Mesothelial cell of epicardium (in vitro differentiated cells): ENCODE measurements around the gene SIK1. TPM values are rescaled to one million over a fixed set of nuclear protein-coding genes. Genes with fewer than 3 reads are reported as not detected.
"Not testable (repeated sequence)": the region's sequence is repeated elsewhere in the genome, so short reads cannot be mapped to it uniquely, and the experiment has no call there.

ENCODE experiments used
- DNase-seq, 2 experiments: peaks; one replicate each; pipeline ENCODE4 v3.0.0; 2021; ENCODE audit warnings: low spot score in 2 of 2; ENCODE audit not compliant: unreplicated experiment in 2 of 2
- H3K27ac Mint-ChIP-seq: 2 replicates; pipeline ENCODE4 v1.8.0; 2021; ENCODE audit warnings: mixed read lengths
- H3K27me3 Mint-ChIP-seq: 2 replicates; pipeline ENCODE4 v1.8.0; 2021; ENCODE audit warnings: low read depth, mixed read lengths
- H3K36me3 Mint-ChIP-seq: 2 replicates; pipeline ENCODE4 v1.8.0; 2021; ENCODE audit warnings: mixed read lengths
- H3K4me1 Mint-ChIP-seq: 2 replicates; pipeline ENCODE4 v1.8.0; 2021; ENCODE audit warnings: mixed read lengths
- H3K4me3 Mint-ChIP-seq: 2 replicates; pipeline ENCODE4 v1.8.0; 2021; ENCODE audit warnings: mild to moderate bottlenecking, moderate library complexity, mixed read lengths
- H3K9me3 Mint-ChIP-seq: 2 replicates; pipeline ENCODE4 v1.8.0; 2021; ENCODE audit warnings: mixed read lengths
- total RNA-seq: library from RNA; stranded (reverse); gene quantifications from 3 replicates; pipeline ENCODE4 v1.2.1, GENCODE V29; 2021
- TF ChIP-seq, protein P1 (sequence below): fragments of 200-600 bp; sonication (generic); IDR thresholded peaks from one replicate; pipeline ENCODE4 v1.5.0; 2021; ENCODE audit warnings: antibody characterized with exemption; ENCODE audit not compliant: unreplicated experiment

The SIK1 gene
- total RNA-seq, 1 donor from 2014 or later, result 36.1 TPM

DNA sequence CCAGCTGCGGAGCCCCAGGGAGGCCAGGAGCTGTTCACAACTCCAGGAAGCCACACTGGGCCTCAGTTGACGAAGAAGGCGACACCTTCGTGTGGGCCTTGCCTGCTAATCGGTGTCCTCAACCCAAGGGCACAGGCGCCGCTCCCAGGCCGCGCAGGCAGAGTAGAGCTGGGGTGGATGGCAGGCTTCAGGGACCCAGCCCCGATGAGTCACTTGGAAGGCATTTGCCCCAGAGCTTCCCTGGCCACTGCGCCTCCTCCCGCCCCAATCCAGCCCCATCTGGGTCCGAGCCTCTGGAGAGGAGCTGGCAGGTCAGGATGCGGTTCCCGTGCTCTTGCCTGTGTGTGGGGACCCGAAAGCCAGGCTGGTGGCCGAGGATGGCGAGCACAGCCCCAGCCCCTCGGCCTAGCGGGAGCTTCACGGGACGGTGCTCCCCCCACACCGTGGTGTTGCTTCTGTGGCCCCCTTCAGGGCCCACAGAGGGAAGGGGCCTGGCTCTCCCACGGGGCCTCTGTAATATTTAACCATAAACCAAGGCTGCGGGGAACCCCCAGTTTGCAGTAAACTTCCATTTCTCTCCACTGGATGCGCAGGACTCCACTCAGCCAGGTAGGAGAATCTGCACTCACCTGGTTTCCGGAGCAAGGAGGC, 30.0 kb downstream of the SIK1 start:
- H3K4me3 Mint-ChIP-seq, DNase-seq, H3K27ac Mint-ChIP-seq, H3K4me1 Mint-ChIP-seq, H3K27me3 Mint-ChIP-seq, H3K9me3 Mint-ChIP-seq, H3K36me3 Mint-ChIP-seq: not testable (repeated sequence)

DNA sequence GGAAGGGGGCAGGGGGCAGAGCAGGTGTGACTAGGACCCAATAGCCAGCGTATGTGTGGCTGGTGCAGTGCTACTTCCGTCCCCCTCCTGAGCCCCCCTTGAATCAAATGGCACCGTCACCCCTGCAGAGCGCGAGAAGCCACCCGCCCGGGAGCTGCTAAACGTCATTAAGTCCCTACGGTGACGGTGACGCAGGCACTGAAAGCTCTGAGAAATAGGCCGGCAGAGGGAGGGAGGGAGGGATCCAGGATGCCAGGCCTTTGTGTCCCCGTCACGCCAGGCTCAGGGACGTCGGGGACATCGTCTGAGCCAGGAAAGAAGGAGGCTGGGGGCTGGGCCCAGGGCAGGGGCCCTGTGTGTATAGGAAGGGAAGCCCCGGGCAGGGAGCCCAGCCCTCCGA, 43.6 kb downstream of the SIK1 start:
- H3K4me3 Mint-ChIP-seq, DNase-seq, H3K27me3 Mint-ChIP-seq, H3K4me1 Mint-ChIP-seq, H3K36me3 Mint-ChIP-seq, H3K9me3 Mint-ChIP-seq, H3K27ac Mint-ChIP-seq: not testable (repeated sequence)

DNA sequence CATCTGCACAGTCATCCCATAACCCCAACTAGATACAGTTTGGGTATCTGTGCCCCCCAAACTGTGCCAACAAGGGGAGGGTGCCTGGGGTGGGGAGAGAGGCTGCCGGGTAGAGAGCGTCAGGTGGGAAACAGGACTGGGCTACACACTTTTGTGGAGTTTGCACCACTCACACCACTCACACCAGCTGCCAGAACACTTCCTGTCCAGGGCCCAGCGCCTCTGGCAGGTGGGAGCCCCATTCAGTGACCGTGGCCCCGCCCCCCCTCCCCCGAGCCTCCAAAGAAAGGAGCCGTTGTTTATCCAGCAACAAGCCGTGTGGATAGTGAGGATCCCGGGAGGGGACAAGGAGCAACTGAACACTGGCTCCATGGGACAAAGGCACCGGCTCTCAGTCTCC, 44.0 kb downstream of the SIK1 start:
- not testable (repeated sequence) for H3K9me3 Mint-ChIP-seq, H3K4me3 Mint-ChIP-seq, H3K27me3 Mint-ChIP-seq, H3K36me3 Mint-ChIP-seq, H3K27ac Mint-ChIP-seq, DNase-seq, H3K4me1 Mint-ChIP-seq

DNA sequence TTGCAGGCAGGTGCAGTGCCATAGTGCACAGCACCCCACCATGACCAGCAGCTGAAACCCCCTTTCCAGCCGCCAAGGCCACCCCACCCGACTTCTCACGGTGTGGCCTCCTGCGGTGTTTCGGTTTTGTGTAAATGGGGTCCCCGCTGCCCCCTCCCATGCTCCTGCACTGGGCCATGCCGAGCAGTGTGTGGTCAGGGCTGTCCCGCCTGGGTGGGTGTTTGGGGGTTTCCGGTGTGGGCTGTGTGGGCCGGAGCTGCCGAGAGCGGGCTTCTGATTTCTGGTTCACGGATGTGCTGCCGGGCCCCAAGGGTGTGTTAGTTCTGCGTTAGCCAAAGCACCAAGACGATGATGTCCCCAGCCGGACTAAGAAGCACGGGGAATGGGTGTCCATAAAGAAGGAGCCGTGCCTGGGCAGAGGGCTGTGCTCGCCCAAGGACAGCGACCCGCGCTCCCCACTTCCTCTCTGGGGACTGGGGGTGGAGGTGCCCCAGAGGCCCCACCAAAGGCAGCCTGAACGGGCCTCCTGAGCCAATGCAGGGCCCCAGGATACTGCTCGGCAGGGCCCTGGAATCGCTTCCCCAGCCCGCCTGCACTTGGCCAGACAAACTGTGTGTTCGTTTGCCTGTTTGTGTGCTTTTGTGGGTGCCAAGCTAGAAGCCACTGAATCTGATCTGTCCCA, 45.9 kb downstream of the SIK1 start:
- not testable (repeated sequence) for H3K9me3 Mint-ChIP-seq, H3K36me3 Mint-ChIP-seq

DNA sequence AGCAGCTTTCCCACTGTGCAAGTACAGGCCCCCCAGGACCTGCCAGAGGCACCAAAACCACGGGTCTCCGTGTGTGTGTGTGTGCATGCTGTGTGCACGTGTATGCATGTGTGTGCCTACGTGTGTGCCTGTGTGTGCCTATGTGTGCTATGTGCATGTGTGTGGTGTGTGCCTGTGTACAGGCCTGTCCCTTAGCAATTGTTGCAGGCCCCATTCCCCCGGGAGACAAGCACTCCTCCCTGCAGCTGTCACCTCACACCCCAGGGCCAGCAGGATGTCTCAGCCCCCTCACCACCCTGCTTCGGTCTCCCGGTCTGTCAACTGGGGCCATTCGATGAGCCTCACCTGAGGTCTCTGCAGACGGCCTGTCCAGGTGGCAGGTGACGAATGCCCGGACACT, 46.6 kb downstream of the SIK1 start:
- not testable (repeated sequence) for H3K27ac Mint-ChIP-seq, H3K4me1 Mint-ChIP-seq, H3K27me3 Mint-ChIP-seq, H3K4me3 Mint-ChIP-seq, H3K36me3 Mint-ChIP-seq, DNase-seq, H3K9me3 Mint-ChIP-seq

More for the DNA sequence above, 45.9 kb downstream of the SIK1 start:
- not testable (repeated sequence) for H3K4me3 Mint-ChIP-seq, H3K4me1 Mint-ChIP-seq, DNase-seq, H3K27me3 Mint-ChIP-seq, H3K27ac Mint-ChIP-seq

DNA sequence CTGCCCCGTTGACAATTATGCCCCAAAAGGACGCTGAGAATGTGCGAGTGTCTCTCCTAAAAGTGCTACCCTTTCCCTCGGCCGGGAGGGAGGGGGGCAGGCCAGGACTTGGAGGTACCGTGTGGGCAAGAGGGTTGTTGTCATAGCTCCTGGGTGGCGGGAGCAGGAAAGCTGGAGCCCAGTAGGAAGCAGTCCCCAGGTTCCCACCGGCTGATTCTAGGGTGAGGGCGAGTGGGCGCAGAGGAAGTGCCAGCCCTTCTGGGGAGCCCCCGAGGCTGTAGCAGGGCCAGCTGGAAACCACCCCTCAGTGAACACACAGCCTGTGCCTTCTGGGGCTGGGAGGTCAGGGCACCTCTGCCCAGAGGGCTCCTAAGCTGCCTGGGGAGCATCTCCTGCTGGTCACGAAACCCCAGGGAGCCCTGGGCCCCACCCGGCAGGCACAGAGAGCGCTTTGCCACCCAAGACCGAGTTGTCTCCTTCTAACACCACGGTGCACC, 47.3 kb downstream of the SIK1 start:
- H3K36me3 Mint-ChIP-seq, result not testable (repeated sequence)

DNA sequence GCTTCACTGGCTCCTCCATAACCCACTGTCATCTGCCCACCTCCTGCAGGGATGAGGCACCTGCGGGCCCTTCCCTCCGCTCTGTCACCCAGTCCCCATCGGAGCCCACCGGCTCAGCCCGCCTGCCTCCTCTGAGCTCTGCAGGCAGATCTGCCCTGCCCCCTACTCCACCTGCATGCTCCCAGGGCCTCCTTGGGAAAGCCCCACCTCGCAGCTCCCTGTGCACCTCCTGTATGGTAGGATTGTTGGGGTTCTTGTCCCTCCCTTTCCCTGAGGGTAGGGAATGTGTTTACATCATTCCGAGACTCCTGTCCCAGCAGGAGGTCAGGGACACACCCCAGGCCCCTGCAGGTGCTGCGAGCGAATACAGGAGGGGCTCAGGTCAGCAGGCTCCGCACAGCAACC, 50.5 kb downstream of the SIK1 start:
- no peak overlapping the region for H3K4me3 Mint-ChIP-seq
- TF ChIP-seq, protein P1, sequence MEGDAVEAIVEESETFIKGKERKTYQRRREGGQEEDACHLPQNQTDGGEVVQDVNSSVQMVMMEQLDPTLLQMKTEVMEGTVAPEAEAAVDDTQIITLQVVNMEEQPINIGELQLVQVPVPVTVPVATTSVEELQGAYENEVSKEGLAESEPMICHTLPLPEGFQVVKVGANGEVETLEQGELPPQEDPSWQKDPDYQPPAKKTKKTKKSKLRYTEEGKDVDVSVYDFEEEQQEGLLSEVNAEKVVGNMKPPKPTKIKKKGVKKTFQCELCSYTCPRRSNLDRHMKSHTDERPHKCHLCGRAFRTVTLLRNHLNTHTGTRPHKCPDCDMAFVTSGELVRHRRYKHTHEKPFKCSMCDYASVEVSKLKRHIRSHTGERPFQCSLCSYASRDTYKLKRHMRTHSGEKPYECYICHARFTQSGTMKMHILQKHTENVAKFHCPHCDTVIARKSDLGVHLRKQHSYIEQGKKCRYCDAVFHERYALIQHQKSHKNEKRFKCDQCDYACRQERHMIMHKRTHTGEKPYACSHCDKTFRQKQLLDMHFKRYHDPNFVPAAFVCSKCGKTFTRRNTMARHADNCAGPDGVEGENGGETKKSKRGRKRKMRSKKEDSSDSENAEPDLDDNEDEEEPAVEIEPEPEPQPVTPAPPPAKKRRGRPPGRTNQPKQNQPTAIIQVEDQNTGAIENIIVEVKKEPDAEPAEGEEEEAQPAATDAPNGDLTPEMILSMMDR, result no peak
- no peaks in the 10 kb centered on the region for H3K9me3 Mint-ChIP-seq
- no peak for DNase-seq
- no peak overlapping the region for H3K27ac Mint-ChIP-seq
- peaks cover 5% of the 10 kb centered on the region for H3K4me1 Mint-ChIP-seq
- no peaks in the 10 kb centered on the region for H3K27me3 Mint-ChIP-seq
- H3K36me3 Mint-ChIP-seq, result no peaks in the 10 kb centered on the region

More for the DNA sequence above, 47.3 kb downstream of the SIK1 start:
- not testable (repeated sequence) for DNase-seq, H3K4me1 Mint-ChIP-seq, H3K9me3 Mint-ChIP-seq, H3K4me3 Mint-ChIP-seq, H3K27ac Mint-ChIP-seq, H3K27me3 Mint-ChIP-seq

DNA sequence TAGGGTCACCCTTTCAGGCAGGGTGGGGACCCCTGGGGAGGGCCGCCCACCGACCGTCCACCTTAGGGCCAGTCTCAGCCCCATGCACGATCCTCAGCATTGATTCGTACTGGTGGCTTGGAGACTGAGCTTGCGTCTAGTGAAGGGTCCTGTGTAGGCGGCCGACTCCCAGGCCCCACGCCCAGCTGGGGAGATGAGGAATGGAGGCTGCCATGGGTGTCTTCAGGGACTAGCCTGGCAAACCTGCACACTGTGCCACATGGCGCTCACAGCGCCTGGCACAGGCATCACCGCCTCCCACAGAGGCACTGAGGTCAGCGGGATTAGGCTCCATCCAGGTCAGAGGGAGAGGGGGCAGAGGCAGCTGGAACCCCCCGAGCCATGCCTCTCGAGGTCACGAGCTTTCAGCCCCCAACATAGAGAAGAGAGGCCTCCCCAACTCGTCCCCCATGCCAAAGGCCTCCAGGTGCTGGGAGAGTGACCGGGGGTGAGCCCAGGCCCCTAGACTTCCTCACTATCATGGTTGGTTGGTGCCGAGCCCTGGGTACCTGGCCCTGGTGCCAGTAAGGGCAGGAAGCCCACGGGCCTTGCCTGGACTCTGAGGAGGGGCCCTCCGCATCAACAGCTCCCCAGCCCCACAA, 51.0 kb downstream of the SIK1 start:
- no peak overlapping the region for H3K4me3 Mint-ChIP-seq
- H3K27ac Mint-ChIP-seq, result no peak overlapping the region
- no peak for DNase-seq
- no peaks in the 10 kb centered on the region for H3K27me3 Mint-ChIP-seq
- H3K36me3 Mint-ChIP-seq, result no peaks in the 10 kb centered on the region
- no peaks in the 10 kb centered on the region for H3K9me3 Mint-ChIP-seq
- H3K4me1 Mint-ChIP-seq, result peaks cover 10% of the 10 kb centered on the region
- TF ChIP-seq, protein P1, result no peak
